ENCODE measurements around the gene SPEF2.

- no peak for TF ChIP-seq CTCF (IDR thresholded peaks at IDR 0.05)
- no peak for TF ChIP-seq POLR2A (IDR thresholded peaks at IDR 0.05)
- no peak for TF ChIP-seq POLR2AphosphoS5 (IDR thresholded peaks at IDR 0.05)
Observed at GRCh38 chr5:35659556-35659955, 41.9 kb downstream of the SPEF2 start.

Measured in suprapubic skin (tissue), 4 donors.